ENCODE results near the gene AGBL1.

AGBL1 gene

DNA sequence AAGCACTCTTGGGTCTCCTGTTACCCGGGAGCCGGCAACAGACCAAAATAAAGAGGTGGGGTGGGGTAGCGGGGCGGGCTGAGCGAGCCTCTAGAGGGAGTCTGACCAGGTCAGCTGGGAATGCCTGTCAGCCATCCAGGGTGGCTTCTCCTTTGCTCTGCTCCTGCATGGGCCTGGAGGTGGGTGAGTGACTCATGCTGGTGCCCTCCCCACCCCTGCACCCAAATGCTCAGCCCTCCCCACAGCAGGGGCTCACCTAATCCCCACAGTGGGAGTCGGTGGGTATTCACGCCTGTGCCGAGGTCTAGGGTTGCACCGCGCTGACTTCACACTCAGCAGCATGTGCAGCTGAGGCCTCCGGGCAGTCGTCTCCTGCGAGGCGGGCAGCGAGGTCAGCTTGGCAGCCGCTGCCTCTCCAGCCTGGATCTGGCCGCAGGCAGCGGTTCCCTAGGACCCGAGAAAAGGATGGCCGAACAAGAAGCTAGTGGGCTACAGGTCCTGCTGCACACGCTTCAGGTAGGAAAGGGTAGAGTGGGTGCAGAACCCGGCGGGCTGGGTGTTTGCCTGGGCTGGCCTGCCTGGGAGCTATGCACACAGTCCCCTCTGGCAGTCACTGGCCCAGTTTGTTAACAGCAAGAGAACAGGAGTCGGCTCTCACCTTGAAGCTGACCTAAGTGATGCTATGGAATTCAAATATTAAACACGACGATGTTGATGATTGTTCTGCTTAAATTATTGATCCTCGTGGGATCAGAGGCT is at the start of gene AGBL1:
Gene AGBL1 (plus strand): TSS at position 364 of the 759 bp plus-strand sequence.
- no peak for DNase-seq (ENCODE audit: low spot score)

DNA sequence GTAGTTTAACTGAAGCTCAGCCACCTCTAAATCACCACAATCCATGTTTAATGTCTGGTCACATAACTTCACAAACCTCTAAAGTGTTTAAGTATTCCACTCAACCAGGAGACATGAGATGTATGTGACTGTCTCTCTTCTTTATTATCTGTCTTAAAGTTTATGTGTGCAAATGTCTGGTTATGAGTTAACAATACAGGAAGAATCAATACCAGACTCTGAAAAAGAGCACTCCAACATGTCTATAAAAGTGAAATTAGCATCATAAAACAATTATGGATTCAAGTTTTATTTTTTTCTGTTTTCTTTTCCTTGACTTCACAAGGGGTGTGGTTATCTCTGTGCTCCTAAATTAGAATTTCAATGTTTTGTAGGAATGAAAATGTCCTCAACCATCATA is 44.8 kb upstream of the AGBL1 start:
- no peak for DNase-seq (ENCODE audit: low spot score)

DNA sequence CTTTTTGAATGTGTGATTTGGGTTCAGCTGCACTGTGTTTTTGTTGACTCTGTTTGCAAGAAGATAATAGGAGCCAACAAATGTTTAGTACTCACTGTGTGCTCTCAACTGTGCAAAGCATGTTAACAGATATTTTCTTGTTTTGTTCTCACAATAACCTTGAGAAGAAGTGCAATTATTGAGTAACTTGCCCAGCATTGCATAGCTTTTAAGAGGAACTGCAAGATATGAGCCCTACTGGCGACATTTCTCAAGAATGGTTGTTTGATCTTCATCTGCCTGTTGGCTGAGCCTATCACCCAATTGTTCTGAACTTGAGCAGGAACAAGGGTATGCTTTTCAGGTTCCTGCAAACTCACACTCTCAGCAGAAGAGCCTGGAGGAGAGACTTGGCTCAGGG is 43.4 kb upstream of the AGBL1 start:
- DNase-seq (ENCODE audit: low spot score), result no peak

DNA sequence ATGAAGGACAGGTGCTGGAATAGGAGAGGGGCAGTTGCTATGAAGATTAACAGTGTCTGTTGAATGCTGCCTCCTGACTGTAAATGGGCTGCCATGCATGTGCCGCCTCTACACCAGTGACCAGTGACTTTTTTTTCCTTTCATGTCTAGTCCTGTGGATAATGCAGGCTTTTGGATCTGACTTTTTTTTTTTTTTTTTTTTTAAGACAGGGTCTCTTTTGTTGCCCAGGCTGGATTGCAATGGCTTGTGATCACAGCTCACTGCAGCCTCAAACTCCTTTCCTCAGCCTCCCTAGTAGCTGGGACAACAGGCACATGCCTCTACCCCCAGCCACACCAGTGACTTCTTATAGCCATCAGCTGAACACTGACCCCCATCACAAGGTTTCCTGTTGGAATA is 41.2 kb upstream of the AGBL1 start:
- DNase-seq (ENCODE audit: low spot score), result no peak

DNA sequence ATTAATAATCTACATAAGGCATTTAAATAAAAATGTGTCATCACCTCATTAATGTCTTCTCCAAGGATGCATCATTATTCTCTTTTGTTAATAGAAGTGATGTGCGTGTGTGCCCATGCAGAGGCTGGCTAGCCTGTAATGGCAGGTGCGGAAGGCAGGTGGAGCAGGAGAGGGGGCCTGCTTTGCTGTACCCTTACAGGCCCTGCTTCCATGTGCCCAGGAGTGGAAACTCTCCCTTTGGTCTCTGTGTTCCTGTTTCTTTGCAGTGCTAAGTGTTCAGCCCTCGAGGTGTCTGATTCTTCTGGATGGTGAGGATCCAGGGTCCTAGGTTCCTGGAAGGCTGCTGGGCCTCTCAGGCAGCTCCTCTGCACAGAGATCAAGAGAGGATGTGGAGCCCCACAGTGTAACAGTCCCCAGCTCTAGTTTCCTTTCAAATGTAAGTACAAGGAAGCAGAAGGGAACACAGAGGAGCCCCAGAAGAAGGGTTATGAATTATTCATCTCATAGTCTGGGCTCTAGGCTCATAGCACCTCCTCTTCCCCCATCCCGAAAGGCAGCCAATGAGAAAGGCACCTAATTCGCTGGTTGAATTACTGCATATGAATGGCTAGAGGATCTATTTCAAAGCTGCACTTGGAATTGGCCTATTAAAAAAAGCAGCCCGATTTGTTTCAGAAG is 39.2 kb upstream of the AGBL1 start:
- DNase-seq (ENCODE audit: low spot score), result no peak

DNA sequence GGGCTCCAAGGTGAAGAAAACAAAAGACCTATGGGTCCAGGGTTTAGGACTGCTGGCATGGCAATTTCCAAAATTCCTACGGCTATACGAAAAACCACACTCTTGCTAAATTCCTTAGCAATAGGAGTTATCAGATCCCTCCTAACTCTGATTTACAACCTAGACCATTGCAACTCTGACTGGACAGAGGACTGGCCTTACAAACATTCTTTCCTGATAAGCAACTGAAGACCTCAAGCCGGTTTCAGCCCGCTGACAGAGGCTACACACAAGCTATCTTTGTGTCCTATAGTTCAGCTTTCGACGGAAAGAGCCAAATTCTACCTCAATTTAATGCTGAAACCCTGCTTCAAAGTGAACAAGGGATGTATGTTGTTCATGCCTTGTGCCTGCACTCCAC is 38.3 kb upstream of the AGBL1 start:
- DNase-seq (ENCODE audit: low spot score), result no peak

DNA sequence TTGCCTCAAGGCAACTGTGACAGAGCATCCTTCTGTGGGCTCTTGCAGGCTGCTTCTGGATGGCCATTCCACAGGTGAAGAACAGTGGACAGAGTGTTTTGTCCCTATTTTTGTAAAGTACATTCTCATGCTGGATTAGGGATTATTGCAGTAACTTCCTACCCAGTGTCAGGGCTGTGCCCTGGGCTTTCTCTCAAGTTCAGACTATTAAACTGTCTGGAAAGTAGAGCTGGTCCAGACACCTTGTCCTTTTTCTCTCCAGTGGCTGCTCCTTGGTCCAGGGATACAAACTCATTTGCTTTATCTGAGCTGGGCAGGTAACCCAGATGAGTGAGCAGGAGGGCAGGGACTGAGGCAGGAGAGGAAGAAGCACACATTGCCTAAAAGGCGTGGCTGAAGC is 37.4 kb upstream of the AGBL1 start:
- no peak for DNase-seq (ENCODE audit: low spot score)

DNA sequence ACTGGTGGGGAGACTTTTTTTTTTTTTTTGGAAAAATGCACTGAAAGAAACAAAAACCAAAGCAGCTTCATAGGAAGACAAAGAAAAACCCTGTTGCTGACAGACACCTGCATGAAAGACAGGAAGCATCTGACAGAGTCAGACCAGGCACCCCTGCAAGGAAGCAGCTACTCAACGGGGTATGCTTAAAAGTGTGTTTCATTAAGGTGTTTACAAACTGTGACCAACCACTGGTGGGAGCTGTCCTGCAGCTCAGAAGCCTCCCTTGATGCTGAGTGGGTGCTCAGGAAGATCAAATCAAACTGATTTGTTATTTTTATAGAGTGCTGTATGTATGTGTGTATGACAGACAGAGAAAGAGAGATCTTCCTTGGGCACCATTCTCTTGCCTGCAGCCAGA is 34.7 kb upstream of the AGBL1 start:
- DNase-seq (ENCODE audit: low spot score), result no peak

DNA sequence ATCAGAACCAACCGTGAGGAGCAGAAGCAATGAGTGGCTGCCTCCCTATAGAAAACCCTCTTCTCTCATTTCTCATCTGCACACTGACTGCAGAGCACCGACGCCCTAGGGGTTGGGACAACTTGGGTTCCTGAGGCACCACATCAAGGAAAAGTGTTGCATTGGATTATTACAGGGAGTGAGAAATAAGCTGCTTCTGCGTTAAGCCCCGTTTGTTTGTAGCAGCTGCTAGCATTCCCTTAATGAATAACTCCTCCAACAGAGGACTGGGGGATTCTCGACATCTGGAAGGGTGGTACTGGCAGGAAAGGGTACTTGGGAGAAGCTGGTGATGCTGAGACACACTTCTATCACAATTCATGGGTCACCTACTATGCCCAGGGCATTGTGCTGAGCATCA is 25.3 kb upstream of the AGBL1 start:
- no peak for DNase-seq (ENCODE audit: low spot score)

DNA sequence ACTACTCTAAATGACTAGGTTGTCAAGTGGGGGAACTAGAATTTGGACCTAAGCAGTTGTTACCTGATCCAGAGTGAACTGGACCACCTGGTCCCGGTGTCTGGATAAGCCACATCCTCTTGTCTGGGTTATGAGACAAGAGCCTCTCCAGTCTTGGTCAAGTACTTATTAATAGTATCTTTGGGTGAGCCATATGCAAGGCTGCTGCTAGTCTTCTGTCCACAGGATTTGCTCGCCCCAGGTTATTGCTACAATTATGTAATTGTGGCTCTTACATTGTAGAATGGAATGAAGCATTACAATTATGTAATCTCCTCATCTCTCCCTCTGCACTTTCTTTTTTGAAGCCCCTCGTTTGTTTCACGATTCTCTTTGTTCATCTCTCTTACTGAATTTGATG is 24.0 kb upstream of the AGBL1 start:
- no peak for DNase-seq (ENCODE audit: low spot score)

DNA sequence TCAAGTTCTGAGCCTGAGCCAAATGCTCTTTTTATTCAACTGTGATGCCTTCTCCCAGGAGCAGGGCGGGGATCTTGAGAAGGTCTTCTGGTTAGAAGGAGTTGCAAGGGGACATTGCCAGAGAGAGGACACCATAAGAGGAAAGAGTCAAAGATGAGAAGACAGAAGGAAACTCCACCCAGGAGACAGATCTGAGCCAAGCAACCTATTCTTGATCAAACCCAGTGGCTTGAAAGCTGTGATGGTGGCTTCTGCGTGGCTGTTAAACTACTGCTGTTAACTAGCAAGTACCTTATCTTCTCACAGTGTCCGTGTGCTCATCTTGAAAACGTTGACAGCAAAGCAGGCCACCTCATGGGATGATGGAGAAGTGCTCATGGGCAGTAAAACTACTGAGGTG is 19.8 kb upstream of the AGBL1 start:
- DNase-seq (ENCODE audit: low spot score), result no peak

DNA sequence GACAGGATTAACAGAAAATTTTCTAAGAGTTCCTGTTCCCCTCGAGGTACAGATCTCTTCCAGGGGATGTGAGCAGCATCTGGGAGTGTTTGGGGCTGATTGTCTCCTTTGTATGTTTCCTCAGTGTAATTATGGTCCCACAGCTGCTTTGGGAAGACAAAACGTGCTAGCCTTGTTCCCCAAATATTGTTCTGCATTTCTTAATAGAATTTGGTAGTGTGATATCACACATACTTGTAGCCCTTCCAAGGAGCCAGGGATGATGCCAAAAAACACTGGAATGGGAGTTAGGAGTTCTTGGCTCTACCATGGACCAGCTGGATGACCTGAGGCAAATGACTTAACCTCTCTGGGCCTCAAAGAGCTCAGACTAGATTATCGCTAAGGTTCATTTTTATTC is 19.0 kb upstream of the AGBL1 start:
- DNase-seq (ENCODE audit: low spot score), result no peak

DNA sequence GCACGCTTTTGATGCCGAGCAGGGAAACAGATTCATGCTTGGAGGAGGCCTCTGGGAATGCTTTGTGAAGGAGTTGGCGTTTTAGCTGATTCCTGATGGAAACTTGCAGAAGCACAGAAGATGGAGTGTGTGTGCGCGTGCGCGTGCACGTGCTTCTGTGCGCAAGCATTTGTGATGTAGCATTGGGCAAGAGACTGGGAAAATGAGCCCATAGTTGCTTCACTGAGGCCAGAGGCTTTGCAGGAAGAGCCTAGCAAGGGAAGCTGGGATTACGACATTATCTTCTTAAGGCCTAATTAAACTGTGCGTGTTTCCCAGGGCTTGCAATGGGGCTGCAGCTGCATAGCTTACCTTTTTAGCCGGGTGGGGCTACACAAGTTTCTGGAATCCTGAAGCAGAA is 18.1 kb upstream of the AGBL1 start:
- no peak for DNase-seq (ENCODE audit: low spot score)

DNA sequence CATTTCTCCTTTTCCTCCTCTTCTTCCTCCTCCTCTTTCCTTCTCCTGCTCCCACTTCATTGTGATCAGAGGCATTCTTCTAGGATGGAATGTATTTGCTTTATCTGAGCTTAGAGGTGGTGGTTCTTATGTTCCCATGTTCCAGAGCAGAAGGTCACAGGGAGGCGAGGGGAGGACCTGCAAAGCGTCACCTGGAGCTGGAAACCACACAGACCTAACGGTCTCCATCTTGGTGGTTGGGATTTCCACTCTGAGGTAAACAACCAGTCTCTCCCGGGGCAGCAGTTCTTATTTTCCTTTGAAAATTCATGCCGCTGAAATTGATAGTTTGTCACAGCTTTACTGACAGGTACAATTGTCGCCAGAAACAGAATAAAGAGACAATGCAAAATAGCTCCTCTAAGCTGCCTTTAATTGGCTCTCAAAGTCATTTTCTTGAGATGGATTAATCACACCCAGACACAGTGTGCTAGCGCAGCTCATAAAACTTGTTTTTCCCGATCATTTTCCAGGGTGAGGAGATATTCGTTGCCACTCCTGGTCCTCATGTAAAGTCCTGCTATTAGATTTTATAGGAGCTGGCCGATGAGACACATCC is 16.9 kb upstream of the AGBL1 start:
- no peak for DNase-seq (ENCODE audit: low spot score)

DNA sequence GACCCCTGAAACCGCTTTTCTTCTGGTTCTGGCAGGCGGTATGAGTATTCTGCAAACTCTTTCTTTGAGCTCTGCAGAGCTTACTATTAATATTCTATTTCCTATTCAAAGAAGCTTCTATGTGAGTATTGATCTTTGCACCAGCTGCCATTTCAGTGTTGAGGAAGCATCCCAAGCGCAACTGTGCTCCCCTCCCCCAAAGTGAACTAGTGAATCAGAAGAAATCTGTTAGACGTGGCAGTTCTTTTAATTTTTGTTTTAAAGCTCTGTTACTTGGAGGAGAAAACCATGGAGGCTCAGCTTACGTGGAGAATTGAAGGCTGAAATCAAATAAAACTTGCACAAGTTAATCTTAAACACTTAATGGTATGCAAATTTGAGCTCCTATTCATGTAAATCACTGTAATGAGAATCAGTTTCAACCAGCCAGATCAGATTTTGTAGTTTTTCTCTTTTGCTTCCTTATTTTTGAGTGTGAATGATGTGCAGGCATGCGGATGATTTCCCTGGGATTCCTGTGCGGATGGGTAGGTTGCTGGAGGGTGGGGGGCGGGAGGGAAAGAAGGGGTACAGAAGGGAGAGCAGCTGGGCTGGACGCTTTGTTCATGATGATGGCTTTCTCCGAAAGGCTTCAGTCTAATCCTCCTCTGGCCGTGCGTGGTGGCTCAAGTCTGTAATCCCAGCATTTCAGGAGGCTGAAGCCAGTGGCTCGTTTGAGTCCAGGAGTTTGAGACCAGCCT is 16.1 kb upstream of the AGBL1 start:
- DNase-seq (ENCODE audit: low spot score), result no peak

DNA sequence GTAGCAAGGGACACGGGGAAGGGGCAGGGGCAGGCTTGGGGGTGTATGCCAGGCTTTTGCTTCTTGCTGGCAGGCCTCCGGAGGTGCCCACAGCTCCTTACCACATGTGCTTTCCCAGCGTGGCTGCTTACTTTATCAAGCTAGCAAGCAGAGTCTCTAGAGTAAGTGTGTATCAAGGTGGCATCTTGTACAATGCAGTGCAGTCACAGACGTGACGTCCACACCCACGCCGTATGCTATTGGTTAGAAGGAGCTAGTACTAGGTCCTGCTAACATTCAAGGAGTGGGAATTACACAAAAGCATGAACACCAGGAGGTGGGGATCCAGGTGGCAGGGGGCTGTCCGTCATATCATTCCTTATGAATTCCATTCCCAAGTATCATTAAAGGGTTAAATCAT is 15.3 kb upstream of the AGBL1 start:
- DNase-seq (ENCODE audit: low spot score), result no peak

DNA sequence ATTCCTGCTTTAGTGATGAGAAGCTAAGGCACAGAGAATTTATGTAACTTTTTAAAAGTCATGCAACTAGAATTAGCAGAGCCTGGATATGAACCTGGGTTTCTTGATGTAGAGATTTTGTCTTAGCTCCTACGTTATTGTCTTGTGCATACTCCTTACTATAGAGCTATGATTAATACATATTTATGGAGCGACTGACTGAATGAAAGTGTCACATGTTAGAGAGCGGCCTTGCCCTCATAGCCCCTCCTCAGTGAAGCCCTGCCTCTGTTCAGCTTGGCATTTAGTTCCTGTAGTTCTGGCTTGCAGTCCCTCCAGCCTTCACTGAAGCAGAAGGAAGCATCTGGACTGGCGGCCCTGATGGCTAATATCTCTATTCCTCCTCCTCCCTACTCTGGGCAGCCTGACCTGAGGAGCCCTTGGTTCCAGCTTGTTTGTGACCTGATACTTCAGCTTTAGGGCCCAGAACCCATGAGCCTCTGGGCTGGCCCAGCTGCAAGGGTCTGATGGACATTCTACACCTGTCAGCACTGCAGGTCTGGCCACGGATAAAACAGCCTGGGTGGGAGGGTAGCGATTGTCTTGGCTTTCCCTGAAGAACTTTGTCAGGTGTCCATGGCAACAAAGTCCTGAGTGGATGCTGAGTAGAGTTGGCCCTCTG is 13.4 kb upstream of the AGBL1 start:
- no peak for DNase-seq (ENCODE audit: low spot score)

DNA sequence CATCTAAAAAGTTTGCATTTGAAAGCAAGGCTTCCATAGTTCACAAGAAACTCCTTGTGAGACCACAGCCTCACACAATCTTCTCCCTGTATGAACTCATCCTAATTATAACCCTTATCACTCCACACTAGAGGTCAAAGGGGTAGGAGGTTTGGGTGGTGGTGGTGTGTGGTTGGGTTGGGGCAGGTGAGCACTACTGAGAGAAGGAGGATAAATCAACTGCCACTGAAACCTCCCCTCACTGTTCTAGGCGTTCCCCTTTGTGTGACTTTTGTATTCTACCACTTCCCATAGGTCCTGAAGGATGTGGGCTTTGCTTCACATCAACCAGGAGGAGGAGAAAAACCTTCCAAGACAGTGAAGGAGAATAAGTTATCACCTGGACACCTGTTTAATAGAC is 6.4 kb upstream of the AGBL1 start:
- no peak for DNase-seq (ENCODE audit: low spot score)

DNA sequence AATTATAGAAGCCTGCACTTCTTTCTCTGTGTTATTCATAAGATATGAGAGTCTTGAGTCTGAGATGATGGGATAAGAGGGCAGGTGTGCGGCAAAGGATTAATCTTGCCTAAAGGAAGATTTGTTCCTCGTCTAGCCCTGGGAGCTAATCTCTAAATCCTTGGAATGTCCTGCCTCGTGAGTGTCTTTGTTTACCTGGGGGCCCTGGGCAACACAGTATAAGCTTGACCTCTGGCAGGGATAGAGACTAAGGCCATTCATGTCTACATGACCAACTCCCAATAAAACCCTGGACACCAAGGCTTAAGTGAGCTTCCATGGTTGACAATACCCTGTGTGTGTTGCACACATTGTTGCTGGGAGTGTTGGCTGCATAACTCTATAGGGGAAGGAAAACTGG is 3.2 kb upstream of the AGBL1 start:
- DNase-seq (ENCODE audit: low spot score), result no peak

DNA sequence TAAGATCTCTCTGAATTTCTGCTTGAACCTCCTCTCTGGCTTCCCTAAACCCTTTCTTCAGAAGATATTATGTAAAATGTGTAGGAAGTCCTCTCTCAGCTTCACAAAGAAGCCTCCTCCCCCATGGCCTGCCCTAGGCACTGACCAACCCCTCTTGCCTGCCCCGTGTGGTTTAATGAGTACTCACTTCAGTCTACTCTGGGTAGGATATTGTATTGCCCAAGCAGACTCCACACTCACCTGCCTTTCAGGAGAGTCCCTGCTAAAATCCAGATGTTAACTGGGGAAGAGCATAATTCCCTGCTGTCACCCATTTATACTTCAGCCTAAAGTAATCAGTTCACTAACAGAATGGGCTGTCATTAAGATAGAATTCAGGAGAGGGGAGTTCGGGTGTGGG is 2.6 kb upstream of the AGBL1 start:
- no peak for DNase-seq (ENCODE audit: low spot score)

DNA sequence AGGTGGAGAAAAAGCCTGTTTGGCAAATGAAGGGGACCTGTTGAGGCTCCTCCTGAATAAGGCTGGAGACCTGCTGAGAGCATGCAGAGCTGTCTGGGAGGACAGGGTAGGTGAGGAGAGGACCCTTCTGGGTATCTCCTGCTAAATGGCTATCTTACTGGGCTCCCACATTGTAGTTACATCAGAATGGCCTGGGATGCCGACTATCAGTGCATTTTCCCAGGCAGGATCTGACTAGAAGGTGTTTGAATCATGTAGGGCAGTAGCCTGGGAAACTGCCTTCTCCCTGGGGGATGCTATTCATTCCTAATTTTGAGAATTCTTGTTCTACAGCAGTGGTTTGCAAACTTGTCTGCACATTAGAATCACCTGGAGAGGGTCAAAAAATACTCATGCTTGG is 631 bp downstream of the AGBL1 start:
- DNase-seq (ENCODE audit: low spot score), result no peak

DNA sequence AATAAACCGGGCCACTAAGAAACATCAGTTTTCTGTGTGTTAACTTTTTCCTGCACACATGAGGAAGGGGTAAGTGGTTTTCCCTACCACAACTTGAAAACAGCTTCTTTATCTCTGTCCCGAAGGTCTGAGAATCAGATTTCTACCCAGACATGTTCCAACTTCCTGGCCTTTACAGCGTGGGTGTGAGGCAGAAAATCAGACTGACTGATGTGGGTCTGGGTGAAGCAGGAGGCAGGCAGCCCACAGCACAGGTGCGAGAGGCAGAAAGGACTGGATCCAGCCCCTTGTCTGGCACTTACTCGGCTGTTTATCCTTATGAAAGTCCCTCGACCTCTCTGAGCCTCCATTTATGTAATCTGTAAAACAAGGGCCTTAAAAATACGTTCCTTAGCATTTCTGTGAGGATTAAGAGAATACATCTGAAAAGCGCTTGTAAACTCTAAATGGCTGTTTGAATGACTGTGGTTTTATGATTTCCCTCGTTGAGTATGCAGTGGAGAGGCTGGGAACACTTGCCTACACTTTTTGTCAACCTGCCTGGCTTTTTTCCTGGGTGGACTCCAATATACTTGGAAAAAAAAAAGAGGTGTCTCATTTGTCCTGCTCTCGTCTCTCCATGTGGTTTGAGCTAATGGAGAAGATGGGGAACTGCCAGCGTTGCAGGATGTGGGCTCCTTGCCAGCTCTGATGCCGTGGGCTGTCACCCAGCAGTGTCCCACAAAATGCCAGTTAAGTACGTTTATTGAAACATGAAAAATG is 3.1 kb downstream of the AGBL1 start:
- DNase-seq (ENCODE audit: low spot score), result no peak
